H1 (cell line): ENCODE data around the gene SIPA1L3. TPM values are rescaled to one million over a fixed set of nuclear protein-coding genes. Genes with fewer than 3 reads are reported as not detected.
A peak's percentile ranks its signal among the peaks of the same experiment; 100 is the strongest.

ENCODE experiments used
- BRCA1 ChIP-seq: IDR thresholded peaks from 2 replicates; pipeline ENCODE4 v1.6.1; 2012; ENCODE audit warnings: low read depth, low read length, improper control_type of control experiment
- CBX8 ChIP-seq: fragments of 300-800, 300-1000 bp; sonication (generic); IDR thresholded peaks from 2 replicates; pipeline ENCODE4 v1.7.1; 2016; ENCODE audit warnings: low read depth, low read length, borderline replicate concordance
- CHD1 ChIP-seq: IDR thresholded peaks from 2 replicates; pipeline ENCODE4 v1.6.1; 2012; ENCODE audit warnings: low read depth, low read length, improper control_type of control experiment
- CTBP2 ChIP-seq: IDR thresholded peaks from 2 replicates; pipeline ENCODE4 v1.7.0; 2011; ENCODE audit warnings: borderline replicate concordance, mild to moderate bottlenecking, moderate library complexity, mixed read lengths, low read length; ENCODE audit not compliant: insufficient read depth, insufficient read length
- CTCF ChIP-seq, 3 experiments: IDR thresholded peaks; 1 replicate in 2 of 3; 2 replicates in 1 of 3; pipeline versions ENCODE4 v1.5.1 to v1.6.1; 2011; ENCODE audit warnings: low read length in 3 of 3, mild to moderate bottlenecking in 3 of 3, inconsistent platforms in 2 of 3, low read depth in 1 of 3, moderate library complexity in 1 of 3; ENCODE audit not compliant: insufficient read depth in 1 of 3; ENCODE audit errors: control extremely low read depth in 1 of 3
- EGR1 ChIP-seq: IDR thresholded peaks from 2 replicates; pipeline ENCODE4 v1.6.1; 2011; ENCODE audit warnings: low read depth, low read length, borderline replicate concordance
- EZH2 ChIP-seq: fragments of 200-600 bp; sonication (generic); IDR thresholded peaks from 2 replicates; pipeline ENCODE4 v1.7.1; 2012; ENCODE audit warnings: low read depth, mild to moderate bottlenecking, moderate library complexity, low read length, inconsistent platforms; ENCODE audit not compliant: severe bottlenecking
- FOSL1 ChIP-seq: IDR thresholded peaks from 2 replicates; pipeline ENCODE4 v1.6.1; 2011; ENCODE audit warnings: mild to moderate bottlenecking, low read depth, low read length, moderate library complexity; ENCODE audit not compliant: insufficient read depth
- GABPA ChIP-seq: IDR thresholded peaks from 2 replicates; pipeline ENCODE4 v1.6.1; 2011; ENCODE audit warnings: mild to moderate bottlenecking, low read length, moderate library complexity, borderline replicate concordance; ENCODE audit not compliant: insufficient read depth
- GTF2F1 ChIP-seq: IDR thresholded peaks from 2 replicates; pipeline ENCODE4 v1.6.1; 2012; ENCODE audit warnings: low read depth, low read length, improper control_type of control experiment, borderline replicate concordance
- HDAC6 ChIP-seq: IDR thresholded peaks from one replicate; pipeline ENCODE4 v1.7.1; 2012; ENCODE audit warnings: low read depth, mild to moderate bottlenecking, inconsistent platforms, low read length, moderate library complexity
- MAX ChIP-seq: IDR thresholded peaks from 2 replicates; pipeline ENCODE4 v1.6.1; 2012; ENCODE audit warnings: inconsistent platforms
- POU5F1 ChIP-seq: IDR thresholded peaks from 2 replicates; pipeline ENCODE4 v1.6.1; 2011; ENCODE audit warnings: low read depth, mild to moderate bottlenecking, low read length, moderate library complexity
- RBBP5 ChIP-seq: IDR thresholded peaks from 2 replicates; pipeline ENCODE4 v1.7.1; 2012; ENCODE audit warnings: low read depth, mild to moderate bottlenecking, inconsistent platforms, low read length, moderate library complexity, borderline replicate concordance
- RXRA ChIP-seq: IDR thresholded peaks from 2 replicates; pipeline ENCODE4 v1.6.1; 2011; ENCODE audit warnings: low read depth, mild to moderate bottlenecking, low read length, moderate library complexity; ENCODE audit not compliant: insufficient read depth
- SIRT6 ChIP-seq: IDR thresholded peaks from one replicate; pipeline ENCODE4 v1.7.1; 2012; ENCODE audit warnings: low read length, inconsistent platforms
- SIX5 ChIP-seq: IDR thresholded peaks from 2 replicates; pipeline ENCODE4 v1.6.1; 2011; ENCODE audit warnings: mild to moderate bottlenecking, low read depth, low read length
- SP4 ChIP-seq: IDR thresholded peaks from 2 replicates; pipeline ENCODE4 v1.6.1; 2012; ENCODE audit warnings: low read length, inconsistent platforms
- SUZ12 ChIP-seq: fragments of 200-600 bp; sonication (generic); IDR thresholded peaks from 2 replicates; pipeline ENCODE4 v1.6.1; 2012; ENCODE audit warnings: mild to moderate bottlenecking, inconsistent platforms, low read length, moderate library complexity, mixed read lengths
- TAF7 ChIP-seq: optimal IDR thresholded peaks from 2 replicates; pipeline ENCODE3; 2011; ENCODE audit warnings: low read depth, mild to moderate bottlenecking, inconsistent platforms, low read length, moderate library complexity, borderline replicate concordance
- TBP ChIP-seq: IDR thresholded peaks from 2 replicates; pipeline ENCODE4 v1.6.1; 2011; ENCODE audit warnings: low read depth, low read length, improper control_type of control experiment
- polyA plus RNA-seq, 7 experiments: library from polyadenylated mRNA; depleted of rRNA in 3 of 7; stranded (reverse) in 5 of 7; unstranded in 2 of 7; fragments of >200 nt in 5 of 7; fragments of 200-250 nt in 2 of 7; gene quantifications; 1 replicate in 5 of 7; 2 replicates in 1 of 7; 4 replicates in 1 of 7; pipeline versions ENCODE4 v1.2.1 to v1.2.3, GENCODE V29; 2011 to 2013; ENCODE audit warnings: missing spikeins in 2 of 7, mixed read lengths in 2 of 7
- total RNA-seq: library from RNA; stranded (reverse); fragmentation: NEBNext Ultra II Directional; extraction: Animal tissue kit (Norgen Biotek cat#: 25700); gene quantifications from 2 replicates; pipeline ENCODE4 v1.2.1, GENCODE V29; 2021

SIPA1L3 gene
- total and polyA plus RNA-seq, 2 of the 8 experiments (the other 6 are each of a cell fraction or from before 2014, with no cell fraction given), result 15.0 to 54.9 TPM

GRCh38 chr19:38224014-38224862 lies 317.2 kb downstream of the SIPA1L3 start, which contains the start of gene DPF1 (continued):
- TF ChIP-seq SUZ12 (0 out of 2 replicates have a peak, but pooled peaks have one; percentile 25), TBP (peak; percentile 13; the same call in 1 of the 2 replicates), CTCF (IDR thresholded peaks at IDR 0.05; ENCODE audit: control extremely low read depth in 1 of 3, insufficient read depth in 1 of 3, low read depth in 1 of 3, low read length in 3 of 3) (peak; percentile 62 to 66 (median 63)), GTF2F1 (no peak), EGR1 (0 out of 2 replicates have a peak, but pooled peaks have one; percentile 22), SIRT6 (no peak), CBX8 (no peak), BRCA1 (no peak), GABPA (no peak), CTBP2 (no peak), RXRA (no peak), TAF7 (peak; percentile 51), SIX5 (peak; percentile 64; the same call in 1 of the 2 replicates), MAX (peak; percentile 37; the same call in 1 of the 2 replicates), FOSL1 (no peak), HDAC6 (no peak), RBBP5 (peak; percentile 61; the same call in 1 of the 2 replicates), SP4 (no peak), EZH2 (no peak), CHD1 (no peak), POU5F1 (no peak)
